Panc1 (cell line): ENCODE results near the gene CLEC2L. TPM values are rescaled to one million over a fixed set of nuclear protein-coding genes. Genes with fewer than 3 reads are reported as not detected.

Experiments used
- ATAC-seq: fragments of 200-7000 bp; cut with Tn5 transposase; 2 replicates; pipeline ENCODE4 v1.9.1; 2020; ENCODE audit warnings: mild to moderate bottlenecking, moderate library complexity
- BruUV-seq: library from RNA; stranded (reverse); fragments of 400-500 nt; replicated peaks from 2 replicates; lab custom pipeline; 2021; lab: Mats Ljungman, UMichigan
- CTCF ChIA-PET: fragments of 300-600 bp; sonication (Branson Sonifier 250); formaldehyde crosslinking; loops from one replicate; lab custom pipeline; 2022; ENCODE audit warnings: antibody characterized with exemption; lab: Charles Lee
- POLR2A ChIA-PET: fragments of 300-600 bp; sonication (Branson Sonifier 250); formaldehyde crosslinking; loops from one replicate; lab custom pipeline; 2022; ENCODE audit warnings: antibody characterized with exemption; lab: Charles Lee
- DNase-seq: peaks from one replicate; pipeline ENCODE4 v3.0.0-alpha.2; 2010; ENCODE audit warnings: low read depth, low spot score
- H3K27ac ChIP-seq: 2 replicates; pipeline ENCODE4 v1.5.1; 2011; ENCODE audit warnings: mild to moderate bottlenecking, low read length, inconsistent platforms
- H3K27me3 ChIP-seq: fragments of 200-500 bp; sonication (Bioruptor generic); 2 replicates; pipeline ENCODE4 v1.6.0; 2014; ENCODE audit warnings: low read length, inconsistent platforms; ENCODE audit not compliant: control insufficient read depth, insufficient read depth
- H3K36me3 ChIP-seq: fragments of 200-500 bp; sonication (Bioruptor generic); 2 replicates; pipeline ENCODE4 v1.5.1; 2014; ENCODE audit warnings: inconsistent platforms, mild to moderate bottlenecking, low read length, moderate library complexity; ENCODE audit not compliant: control insufficient read depth, insufficient read depth
- H3K4me1 ChIP-seq: 2 replicates; pipeline ENCODE4 v1.5.1; 2011; ENCODE audit warnings: inconsistent platforms, mild to moderate bottlenecking, low read length, moderate library complexity; ENCODE audit not compliant: control insufficient read depth, insufficient read depth
- H3K4me3 ChIP-seq, 2 experiments: 2 replicates each; pipeline ENCODE4 v1.5.1; 2011 to 2012; ENCODE audit warnings: low read depth in 2 of 2, low read length in 2 of 2, mild to moderate bottlenecking in 2 of 2, inconsistent platforms in 1 of 2, moderate library complexity in 1 of 2
- H3K9me3 ChIP-seq: fragments of 200-500 bp; sonication (Bioruptor generic); 2 replicates; pipeline ENCODE4 v1.5.1; 2014; ENCODE audit warnings: low read depth, mild to moderate bottlenecking, inconsistent platforms, low read length, moderate library complexity; ENCODE audit not compliant: control insufficient read depth, insufficient read depth
- CTCF ChIP-seq: fragments of 450-650 bp; IDR thresholded peaks from 2 replicates; pipeline ENCODE4 v1.5.1; 2017; ENCODE audit warnings: mild to moderate bottlenecking
- POLR2AphosphoS5 ChIP-seq: IDR thresholded peaks from 2 replicates; pipeline ENCODE4 v1.6.1; 2012; ENCODE audit warnings: mild to moderate bottlenecking, low read depth, low read length, moderate library complexity
- REST ChIP-seq, 2 experiments: IDR thresholded peaks; 2 replicates each; pipeline ENCODE4 v1.6.1; 2011 to 2012; ENCODE audit warnings: low read depth in 2 of 2, control low read depth in 1 of 2, low read length in 1 of 2, mild to moderate bottlenecking in 1 of 2, moderate library complexity in 1 of 2; ENCODE audit not compliant: insufficient read depth in 1 of 2
- SIN3A ChIP-seq: IDR thresholded peaks from 2 replicates; pipeline ENCODE4 v1.6.1; 2012; ENCODE audit warnings: low read depth, mild to moderate bottlenecking, low read length, moderate library complexity, borderline replicate concordance; ENCODE audit not compliant: insufficient read depth
- TCF7L2 ChIP-seq: IDR thresholded peaks from 2 replicates; pipeline ENCODE4 v1.6.1; 2011; ENCODE audit warnings: mild to moderate bottlenecking, low read depth, low read length, inconsistent platforms
- in situ Hi-C: cut with HindIII; loops from 2 replicates; pipeline ENCODE4 v1.10.0; 2016; ENCODE audit warnings: low sequenced_read_pairs, low pct_unique_long_range_greater_than_20kb
- intact Hi-C: fragments of 100-400 bp; cut with micrococcal nuclease; formaldehyde crosslinking; loops from one replicate; pipeline ENCODE4 v1.10.0; 2022; ENCODE audit not compliant: unreplicated experiment
- total RNA-seq: library from RNA; stranded (reverse); gene quantifications from one replicate; pipeline ENCODE4 v1.2.1, GENCODE V29; 2021; ENCODE audit not compliant: unreplicated experiment

Gene CLEC2L
- total RNA-seq, 1 experiment from 2014 or later = not detected

- CTCF ChIA-PET = interaction anchor here (0.7 to 1.1 kb wide), 2 partner anchors 52 to 58 kb away, joined by 4 read pairs; no protein-coding TSS in a partner anchor
- no peak for ATAC-seq
- POLR2A ChIA-PET = no interaction called here
- Histone ChIP-seq H3K4me1 (no peaks in the 10 kb centered on the region), H3K27ac (no peak overlapping the region), H3K36me3 (no peaks in the 10 kb centered on the region), H3K27me3 (no peaks in the 10 kb centered on the region), H3K4me3 (no peak overlapping the region), H3K9me3 (no peaks in the 10 kb centered on the region)
- no TSS peak for BruUV-seq
- intact Hi-C loops (no loop called here), in situ Hi-C loops (no loop called here)
- DNase-seq = no peak
- no peak for TF ChIP-seq SIN3A
- TF ChIP-seq POLR2AphosphoS5 = no peak
- no peak for TF ChIP-seq REST (IDR thresholded peaks at IDR 0.05; ENCODE audit: insufficient read depth in 1 of 2, low read depth in 2 of 2, low read length in 1 of 2)
- TF ChIP-seq TCF7L2 = no peak
- TF ChIP-seq CTCF = no peak; the same call in 1 of the 2 replicates
These were observed 34.5 kb downstream of the CLEC2L start for GRCh38 chr7:139557857-139558581.

- ATAC-seq (peak; percentile 43; the same call in 1 of the 2 replicates), DNase-seq (no peak)
- H3K9me3 ChIP-seq = no peaks in the 10 kb centered on the region
- no peak for TF ChIP-seq REST (IDR thresholded peaks at IDR 0.05; ENCODE audit: insufficient read depth in 1 of 2, low read depth in 2 of 2, low read length in 1 of 2)
- TF ChIP-seq POLR2AphosphoS5 = no peak
- no peak for TF ChIP-seq TCF7L2
- TF ChIP-seq SIN3A = no peak
- no peak for TF ChIP-seq CTCF
- no peaks in the 10 kb centered on the region for H3K27me3 ChIP-seq
- CTCF ChIA-PET = interaction anchor here (0.6 kb wide), 1 partner anchor 266 kb away, joined by 3 read pairs; no protein-coding TSS in a partner anchor
- no peak overlapping the region for H3K4me3 ChIP-seq
- intact Hi-C loops = no loop called here
- no peaks in the 10 kb centered on the region for H3K36me3 ChIP-seq
- in situ Hi-C loops = no loop called here
- no peaks in the 10 kb centered on the region for H3K4me1 ChIP-seq
- POLR2A ChIA-PET = no interaction called here
- BruUV-seq = no TSS peak
- no peak overlapping the region for H3K27ac ChIP-seq
These were observed 36.0 kb downstream of the CLEC2L start for GRCh38 chr7:139559364-139560105.
